CD4-positive, CD25-positive, alpha-beta regulatory T cell (primary cell): Measurements from ENCODE around the gene COL4A2. TPM values are rescaled to one million over a fixed set of nuclear protein-coding genes. Genes with fewer than 3 reads are reported as not detected.

Experiments used
- ATAC-seq, 2 donors: fragments of 150-1000 bp; cut with Tn5 transposase; one replicate each; pipeline ENCODE4 v1.10.0; 2021; ENCODE audit warnings: low read depth in 2 of 2, moderate number of reproducible peaks in 2 of 2, moderate library complexity in 1 of 2
- DNase-seq, 3 donors: peaks; one replicate each; pipeline versions ENCODE4 v3.0.0 to v3.0.0-alpha.2; 2012 to 2022; ENCODE audit warnings: mixed read lengths in 1 of 3
- H3K27ac ChIP-seq: one replicate; pipeline ENCODE4 v1.7.0; 2013; ENCODE audit warnings: mild to moderate bottlenecking, low read length; ENCODE audit not compliant: insufficient read depth, poor library complexity, severe bottlenecking
- H3K27me3 ChIP-seq: one replicate; pipeline ENCODE4 v1.7.0; 2013; ENCODE audit warnings: low read length; ENCODE audit not compliant: control insufficient read depth, insufficient read depth
- H3K36me3 ChIP-seq: one replicate; pipeline ENCODE4 v1.7.0; 2013; ENCODE audit warnings: mild to moderate bottlenecking, low read length, moderate library complexity; ENCODE audit not compliant: control insufficient read depth, insufficient read depth
- H3K4me1 ChIP-seq: 2 replicates; pipeline ENCODE4 v1.7.0; 2013; ENCODE audit warnings: mild to moderate bottlenecking, low read length; ENCODE audit not compliant: insufficient read depth, control insufficient read depth, poor library complexity, severe bottlenecking
- H3K4me3 ChIP-seq: one replicate; pipeline ENCODE4 v1.7.0; 2013; ENCODE audit warnings: low read depth, mild to moderate bottlenecking, low read length, moderate library complexity
- H3K9me3 ChIP-seq, 2 experiments: 1 replicate in 1 of 2; 2 replicates in 1 of 2; pipeline ENCODE4 v1.7.0; 2013; ENCODE audit warnings: low read length in 2 of 2, mild to moderate bottlenecking in 1 of 2, moderate library complexity in 1 of 2; ENCODE audit not compliant: control insufficient read depth in 2 of 2
- H3K27ac Mint-ChIP-seq, 3 donors: one replicate each; pipeline ENCODE4 v1.8.0; 2020 to 2022; ENCODE audit warnings: mild to moderate bottlenecking in 3 of 3, mixed read lengths in 3 of 3, moderate library complexity in 2 of 3
- H3K27me3 Mint-ChIP-seq: one replicate; pipeline ENCODE4 v1.8.0; 2022; ENCODE audit warnings: mild to moderate bottlenecking, mixed read lengths
- H3K36me3 Mint-ChIP-seq: one replicate; pipeline ENCODE4 v1.8.0; 2020; ENCODE audit warnings: mixed read lengths
- H3K4me1 Mint-ChIP-seq, 4 donors: one replicate each; pipeline ENCODE4 v1.8.0; 2020 to 2022; ENCODE audit warnings: mixed read lengths in 4 of 4, mild to moderate bottlenecking in 1 of 4
- H3K4me3 Mint-ChIP-seq, 4 donors: one replicate each; pipeline ENCODE4 v1.8.0; 2020 to 2022; ENCODE audit warnings: mild to moderate bottlenecking in 4 of 4, mixed read lengths in 4 of 4, moderate library complexity in 3 of 4
- H3K9me3 Mint-ChIP-seq, 7 donors: one replicate each; pipeline ENCODE4 v1.8.0; 2020 to 2022; ENCODE audit warnings: mixed read lengths in 7 of 7, mild to moderate bottlenecking in 3 of 7, moderate library complexity in 2 of 7
- polyA plus RNA-seq, 4 donors: library from polyadenylated mRNA; unstranded; fragments of 300-500 nt; fragmentation: Illumina TruSeq; gene quantifications; one replicate each; pipeline ENCODE4 v1.2.3, GENCODE V29; 2021
- total RNA-seq: library from RNA; stranded (reverse); gene quantifications from one replicate; pipeline ENCODE4 v1.2.3, GENCODE V29; 2022

COL4A2 gene
- total and polyA plus RNA-seq, 5 donors from 2014 or later, result not detected

GRCh38 chr13:110560601-110561343 lies 253.7 kb downstream of the COL4A2 start:
- DNase-seq (peak in 1 of 3 donors; percentile 42), ATAC-seq (peak in 1 of 2 donors; percentile 4)
- Mint-ChIP-seq H3K36me3 (no peaks in the 10 kb centered on the region), H3K4me3 (peak overlapping the region; percentile 81 to 95 (median 88)), H3K9me3 (no peaks in the 10 kb centered on the region), H3K27me3 (peaks cover 52% of the 10 kb centered on the region), H3K4me1 (peaks cover 0 to 28% (median 19%) of the 10 kb centered on the region in 4 donors), H3K27ac (peak overlapping the region; percentile 76 to 79 (median 78))
- H3K36me3 ChIP-seq, result no peaks in the 10 kb centered on the region
- H3K9me3 ChIP-seq, result no peaks in the 10 kb centered on the region
- H3K4me1 ChIP-seq, result peaks cover 18% of the 10 kb centered on the region
- H3K27me3 ChIP-seq, result peaks cover 9% of the 10 kb centered on the region
- H3K27ac ChIP-seq, result peak overlapping the region; percentile 18
- peak overlapping the region; percentile 57 for H3K4me3 ChIP-seq

- H3K4me1 ChIP-seq, result peaks cover 18% of the 10 kb centered on the region
- no peaks in the 10 kb centered on the region for H3K9me3 ChIP-seq
- peak within 1 kb of the TSS; percentile 18 for H3K27ac ChIP-seq
- H3K36me3 ChIP-seq, result no peaks in the 10 kb centered on the region
- ATAC-seq (peak; percentile 62 to 63), DNase-seq (peak; percentile 37 to 66 (median 41))
- Mint-ChIP-seq H3K27ac (peak within 1 kb of the TSS; percentile 76 to 88 (median 88)), H3K27me3 (peaks cover 52% of the 10 kb centered on the region), H3K9me3 (no peaks in the 10 kb centered on the region), H3K4me1 (peaks cover 0 to 28% (median 19%) of the 10 kb centered on the region in 4 donors), H3K4me3 (peak within 1 kb of the TSS; percentile 87 to 99 (median 98)), H3K36me3 (no peaks in the 10 kb centered on the region)
- peak within 1 kb of the TSS; percentile 81 for H3K4me3 ChIP-seq
- H3K27me3 ChIP-seq, result peaks cover 9% of the 10 kb centered on the region
Measured at GRCh38 chr13:110561344-110562035, 254.4 kb downstream of the COL4A2 start, which contains the start of gene RAB20. Gene RAB20 (minus strand): TSS chr13:110561722. CDS start chr13:110561519, 203 bp downstream.

GRCh38 chr13:110562036-110562597 lies 255.0 kb downstream of the COL4A2 start:
- no peaks in the 10 kb centered on the region for H3K36me3 Mint-ChIP-seq
- H3K9me3 ChIP-seq, result no peaks in the 10 kb centered on the region
- no peaks in the 10 kb centered on the region for H3K9me3 Mint-ChIP-seq
- peaks cover 51% of the 10 kb centered on the region for H3K27me3 Mint-ChIP-seq
- peaks cover 0 to 24% (median 18%) of the 10 kb centered on the region in 4 donors for H3K4me1 Mint-ChIP-seq
- peak overlapping the region; percentile 74 to 99 (median 98) for H3K4me3 Mint-ChIP-seq
- H3K27me3 ChIP-seq, result peaks cover 9% of the 10 kb centered on the region
- peaks cover 18% of the 10 kb centered on the region for H3K4me1 ChIP-seq
- peak overlapping the region; percentile 48 to 88 (median 88) for H3K27ac Mint-ChIP-seq
- H3K36me3 ChIP-seq, result no peaks in the 10 kb centered on the region
- DNase-seq (no peak), ATAC-seq (peak; percentile 19 to 51)
- peak overlapping the region; percentile 81 for H3K4me3 ChIP-seq
- H3K27ac ChIP-seq, result no peak overlapping the region

Other genes with a start within 250 kb of the COL4A2 start
- gene COL4A1, start 127 bp upstream of the COL4A2 start, total RNA-seq, result not detected
- not detected for gene COL4A1, start 127 bp upstream of the COL4A2 start, polyA plus RNA-seq